K562 (cell line): Measurements from ENCODE around the gene EVL.

Experiments
- CEBPB ChIP-seq: fragments of 450-650 bp; IDR thresholded peaks from 2 replicates; pipeline ENCODE4 v1.6.1; 2016; ENCODE audit warnings: missing genetic modification characterization, missing compliant biosample characterization
- GABPA ChIP-seq: fragments of 200-800 bp; sonication (Bioruptor generic); conservative IDR thresholded peaks from 2 replicates; pipeline ENCODE4 v1.6.1; 2016; ENCODE audit warnings: low read depth, missing genetic modification characterization, missing compliant biosample characterization
- KDM4B ChIP-seq, 2 experiments: fragments of 450-650 bp in 1 of 2; sonication (generic) in 1 of 2; IDR thresholded peaks; 2 replicates each; pipeline ENCODE4 v1.6.1; 2016 to 2017; ENCODE audit warnings: borderline replicate concordance in 2 of 2, antibody characterized with exemption in 1 of 2, low read depth in 1 of 2, mild to moderate bottlenecking in 1 of 2
- PHF20 ChIP-seq: fragments of 450-650 bp; IDR thresholded peaks from 2 replicates; pipeline ENCODE4 v1.6.1; 2018; ENCODE audit not compliant: partially characterized antibody
- POLR2AphosphoS5 ChIP-seq: IDR thresholded peaks from 2 replicates; pipeline ENCODE4 v1.6.1; 2011; ENCODE audit warnings: mild to moderate bottlenecking, low read depth, low read length, moderate library complexity; ENCODE audit not compliant: control insufficient read depth, insufficient read depth
- PURB ChIP-seq: sonication (generic); formaldehyde crosslinking; IDR thresholded peaks from 2 replicates; pipeline ENCODE4 v1.9.0; 2021; ENCODE audit warnings: low read depth, mild to moderate bottlenecking, missing genetic modification reagents
- RAD21 ChIP-seq, 2 experiments: fragments of 250-450 bp in 1 of 2; fragments of 450-650 bp in 1 of 2; sonication (Bioruptor Pico) in 1 of 2; formaldehyde crosslinking in 1 of 2; IDR thresholded peaks in 1 of 2; conservative IDR thresholded peaks in 1 of 2; 2 replicates each; pipeline versions ENCODE4 v1.4.0 to v1.8.0; 2020 to 2022; ENCODE audit warnings: mild to moderate bottlenecking in 2 of 2, moderate library complexity in 1 of 2
- SNIP1 ChIP-seq: fragments of 450-650 bp; IDR thresholded peaks from 2 replicates; pipeline ENCODE4 v1.7.1; 2017; ENCODE audit warnings: low read depth, mild to moderate bottlenecking
- XRCC5 ChIP-seq: fragments of 200-400 bp; formaldehyde crosslinking; IDR thresholded peaks from 2 replicates; pipeline ENCODE4 v1.6.1; 2017; ENCODE audit warnings: low read depth, mild to moderate bottlenecking, low read length
- ZNF274 ChIP-seq: IDR thresholded peaks from 2 replicates; pipeline ENCODE4 v1.6.1; 2011; ENCODE audit warnings: low read depth, mild to moderate bottlenecking, low read length, moderate library complexity, borderline replicate concordance
- TF ChIP-seq, protein P1 (sequence below), 3 experiments: IDR thresholded peaks in 2 of 3; conservative IDR thresholded peaks in 1 of 3; 2 replicates each; pipeline ENCODE4 v1.5.1; 2011 to 2012; ENCODE audit warnings: low read length in 3 of 3, mild to moderate bottlenecking in 3 of 3, control low read depth in 2 of 3, improper control_type of control experiment in 1 of 3, inconsistent platforms in 1 of 3, low read depth in 1 of 3, mixed read lengths in 1 of 3, moderate library complexity in 1 of 3; ENCODE audit not compliant: insufficient read depth in 2 of 3
- TF ChIP-seq, protein P2 (sequence below): sonication (generic); formaldehyde crosslinking; IDR thresholded peaks from 2 replicates; pipeline ENCODE4 v1.9.0; 2022; ENCODE audit warnings: mild to moderate bottlenecking, missing genetic modification reagents
- TF ChIP-seq, protein P3 (sequence below): sonication (generic); formaldehyde crosslinking; IDR thresholded peaks from 2 replicates; pipeline ENCODE4 v1.8.1; 2023; ENCODE audit warnings: mild to moderate bottlenecking, missing genetic modification reagents, moderate library complexity

DNA sequence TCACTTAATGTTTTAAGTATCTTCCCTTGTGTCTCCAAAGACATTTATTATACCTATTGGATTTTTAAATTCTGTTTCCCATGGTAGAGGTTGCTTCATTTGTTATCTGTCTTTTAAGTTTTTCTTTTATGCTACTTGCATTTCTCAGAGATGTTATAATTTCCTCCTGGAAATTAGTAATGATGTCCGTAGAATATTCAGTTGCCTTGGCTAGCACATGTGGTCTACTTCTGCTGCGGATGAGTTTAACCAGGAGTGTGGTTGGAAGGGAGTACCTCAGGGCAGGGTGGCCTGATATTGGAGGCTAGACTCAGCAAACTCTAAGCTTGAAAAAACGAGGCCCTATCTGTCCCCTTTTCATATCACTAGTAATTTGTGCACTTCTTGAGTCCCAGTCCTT lies 8.8 kb upstream of the EVL start:
- TF ChIP-seq, protein P1, sequence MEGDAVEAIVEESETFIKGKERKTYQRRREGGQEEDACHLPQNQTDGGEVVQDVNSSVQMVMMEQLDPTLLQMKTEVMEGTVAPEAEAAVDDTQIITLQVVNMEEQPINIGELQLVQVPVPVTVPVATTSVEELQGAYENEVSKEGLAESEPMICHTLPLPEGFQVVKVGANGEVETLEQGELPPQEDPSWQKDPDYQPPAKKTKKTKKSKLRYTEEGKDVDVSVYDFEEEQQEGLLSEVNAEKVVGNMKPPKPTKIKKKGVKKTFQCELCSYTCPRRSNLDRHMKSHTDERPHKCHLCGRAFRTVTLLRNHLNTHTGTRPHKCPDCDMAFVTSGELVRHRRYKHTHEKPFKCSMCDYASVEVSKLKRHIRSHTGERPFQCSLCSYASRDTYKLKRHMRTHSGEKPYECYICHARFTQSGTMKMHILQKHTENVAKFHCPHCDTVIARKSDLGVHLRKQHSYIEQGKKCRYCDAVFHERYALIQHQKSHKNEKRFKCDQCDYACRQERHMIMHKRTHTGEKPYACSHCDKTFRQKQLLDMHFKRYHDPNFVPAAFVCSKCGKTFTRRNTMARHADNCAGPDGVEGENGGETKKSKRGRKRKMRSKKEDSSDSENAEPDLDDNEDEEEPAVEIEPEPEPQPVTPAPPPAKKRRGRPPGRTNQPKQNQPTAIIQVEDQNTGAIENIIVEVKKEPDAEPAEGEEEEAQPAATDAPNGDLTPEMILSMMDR (IDR thresholded peaks at IDR 0.05 in 2 of 3, conservative IDR thresholded peaks at IDR 0.05 in 1 of 3; ENCODE audit: insufficient read depth in 2 of 3, low read depth in 1 of 3, low read length in 3 of 3), result no peak
- TF ChIP-seq KDM4B (IDR thresholded peaks at IDR 0.05; ENCODE audit: borderline replicate concordance in 2 of 2, low read depth in 1 of 2), result no peak
- no peak for TF ChIP-seq XRCC5
- TF ChIP-seq POLR2AphosphoS5, result no peak
- TF ChIP-seq ZNF274, result no peak
- TF ChIP-seq CEBPB, result no peak
- TF ChIP-seq PURB (CRISPR knock-in tag), result no peak
- no peak for TF ChIP-seq SNIP1
- TF ChIP-seq, protein P2, sequence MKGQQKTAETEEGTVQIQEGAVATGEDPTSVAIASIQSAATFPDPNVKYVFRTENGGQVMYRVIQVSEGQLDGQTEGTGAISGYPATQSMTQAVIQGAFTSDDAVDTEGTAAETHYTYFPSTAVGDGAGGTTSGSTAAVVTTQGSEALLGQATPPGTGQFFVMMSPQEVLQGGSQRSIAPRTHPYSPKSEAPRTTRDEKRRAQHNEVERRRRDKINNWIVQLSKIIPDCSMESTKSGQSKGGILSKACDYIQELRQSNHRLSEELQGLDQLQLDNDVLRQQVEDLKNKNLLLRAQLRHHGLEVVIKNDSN (CRISPR knock-in tag), result no peak
- no peak for TF ChIP-seq RAD21 (CRISPR knock-in tag; conservative IDR thresholded peaks at IDR 0.05 in 1 of 2, IDR thresholded peaks at IDR 0.05 in 1 of 2)
- TF ChIP-seq PHF20, result no peak
- TF ChIP-seq GABPA (tag), result no peak
- TF ChIP-seq, protein P3, sequence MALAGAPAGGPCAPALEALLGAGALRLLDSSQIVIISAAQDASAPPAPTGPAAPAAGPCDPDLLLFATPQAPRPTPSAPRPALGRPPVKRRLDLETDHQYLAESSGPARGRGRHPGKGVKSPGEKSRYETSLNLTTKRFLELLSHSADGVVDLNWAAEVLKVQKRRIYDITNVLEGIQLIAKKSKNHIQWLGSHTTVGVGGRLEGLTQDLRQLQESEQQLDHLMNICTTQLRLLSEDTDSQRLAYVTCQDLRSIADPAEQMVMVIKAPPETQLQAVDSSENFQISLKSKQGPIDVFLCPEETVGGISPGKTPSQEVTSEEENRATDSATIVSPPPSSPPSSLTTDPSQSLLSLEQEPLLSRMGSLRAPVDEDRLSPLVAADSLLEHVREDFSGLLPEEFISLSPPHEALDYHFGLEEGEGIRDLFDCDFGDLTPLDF (CRISPR knock-in tag), result no peak
